HG02943 (cell line): ENCODE measurements around the gene ICAM4.

Experiments used
- ATAC-seq: cut with Tn5 transposase; IDR thresholded peaks from one replicate; pipeline ENCODE4 v1.9.1; 2021; ENCODE audit warnings: mild to moderate bottlenecking, low read depth, moderate library complexity; ENCODE audit not compliant: unreplicated experiment

Gene ICAM4

GRCh38 chr19:10289836-10290356 is 3.1 kb downstream of the ICAM4 start, which contains the start of gene ICAM5:
Gene ICAM5 (plus strand): TSS chr19:10289952. CDS start chr19:10290044, 92 bp downstream.
- ATAC-seq: no peak

GRCh38 chr19:10290357-10290875 is 3.7 kb downstream of the ICAM4 start:
- no peak for ATAC-seq

- no peak for ATAC-seq
These were observed 4.3 kb downstream of the ICAM4 start for GRCh38 chr19:10290876-10291553.

- no peak for ATAC-seq
These were observed 4.9 kb downstream of the ICAM4 start for GRCh38 chr19:10291554-10292205.

DNA sequence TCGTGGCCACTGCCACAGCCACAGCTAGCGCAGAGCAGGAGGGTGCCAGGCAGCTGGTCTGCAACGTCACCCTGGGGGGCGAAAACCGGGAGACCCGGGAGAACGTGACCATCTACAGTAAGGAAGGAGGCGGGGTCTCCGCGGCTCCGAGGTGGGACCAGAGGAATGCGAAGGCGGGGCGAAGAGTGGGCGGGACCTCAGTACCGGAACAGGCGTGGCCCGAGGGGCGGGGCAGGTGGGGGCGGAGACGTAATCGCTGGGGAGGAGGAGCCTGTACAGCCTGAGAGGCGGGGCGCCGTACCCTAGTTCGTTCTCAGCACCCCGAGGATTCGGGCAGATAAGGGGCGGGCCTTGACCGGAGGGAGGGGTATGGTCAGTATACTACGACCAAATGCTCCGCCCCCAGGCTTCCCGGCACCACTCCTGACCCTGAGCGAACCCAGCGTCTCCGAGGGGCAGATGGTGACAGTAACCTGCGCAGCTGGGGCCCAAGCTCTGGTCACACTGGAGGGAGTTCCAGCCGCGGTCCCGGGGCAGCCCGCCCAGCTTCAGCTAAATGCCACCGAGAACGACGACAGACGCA is 5.5 kb downstream of the ICAM4 start:
- peak; percentile 43 for ATAC-seq

DNA sequence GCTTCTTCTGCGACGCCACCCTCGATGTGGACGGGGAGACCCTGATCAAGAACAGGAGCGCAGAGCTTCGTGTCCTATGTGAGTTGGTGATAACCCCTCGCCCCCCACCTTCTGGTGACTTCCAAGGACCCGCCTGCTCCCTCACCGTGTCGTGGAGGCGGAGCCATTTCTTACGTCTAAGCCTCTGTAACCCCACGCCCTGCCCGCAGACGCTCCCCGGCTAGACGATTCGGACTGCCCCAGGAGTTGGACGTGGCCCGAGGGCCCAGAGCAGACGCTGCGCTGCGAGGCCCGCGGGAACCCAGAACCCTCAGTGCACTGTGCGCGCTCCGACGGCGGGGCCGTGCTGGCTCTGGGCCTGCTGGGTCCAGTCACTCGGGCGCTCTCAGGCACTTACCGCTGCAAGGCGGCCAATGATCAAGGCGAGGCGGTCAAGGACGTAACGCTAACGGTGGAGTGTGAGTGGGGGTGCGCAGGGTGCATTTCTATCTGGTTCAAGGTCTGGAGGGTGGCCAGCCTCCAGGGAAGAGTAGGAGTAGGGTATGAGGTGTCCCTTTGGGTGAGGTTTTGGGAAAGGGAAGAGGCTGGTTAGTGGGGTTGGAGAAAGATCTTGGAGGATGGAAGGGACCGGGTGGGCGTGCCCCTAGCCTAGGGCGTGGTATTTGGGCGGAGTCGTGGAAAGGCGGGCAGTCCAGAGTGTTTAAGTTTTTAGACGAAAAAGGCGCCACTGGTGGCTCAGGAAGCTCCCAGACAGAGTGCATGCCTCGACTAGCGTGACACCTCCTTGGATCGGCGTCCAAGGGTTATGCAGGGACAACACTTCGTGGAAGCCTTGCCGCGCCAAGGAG is 6.3 kb downstream of the ICAM4 start:
- ATAC-seq: no peak

DNA sequence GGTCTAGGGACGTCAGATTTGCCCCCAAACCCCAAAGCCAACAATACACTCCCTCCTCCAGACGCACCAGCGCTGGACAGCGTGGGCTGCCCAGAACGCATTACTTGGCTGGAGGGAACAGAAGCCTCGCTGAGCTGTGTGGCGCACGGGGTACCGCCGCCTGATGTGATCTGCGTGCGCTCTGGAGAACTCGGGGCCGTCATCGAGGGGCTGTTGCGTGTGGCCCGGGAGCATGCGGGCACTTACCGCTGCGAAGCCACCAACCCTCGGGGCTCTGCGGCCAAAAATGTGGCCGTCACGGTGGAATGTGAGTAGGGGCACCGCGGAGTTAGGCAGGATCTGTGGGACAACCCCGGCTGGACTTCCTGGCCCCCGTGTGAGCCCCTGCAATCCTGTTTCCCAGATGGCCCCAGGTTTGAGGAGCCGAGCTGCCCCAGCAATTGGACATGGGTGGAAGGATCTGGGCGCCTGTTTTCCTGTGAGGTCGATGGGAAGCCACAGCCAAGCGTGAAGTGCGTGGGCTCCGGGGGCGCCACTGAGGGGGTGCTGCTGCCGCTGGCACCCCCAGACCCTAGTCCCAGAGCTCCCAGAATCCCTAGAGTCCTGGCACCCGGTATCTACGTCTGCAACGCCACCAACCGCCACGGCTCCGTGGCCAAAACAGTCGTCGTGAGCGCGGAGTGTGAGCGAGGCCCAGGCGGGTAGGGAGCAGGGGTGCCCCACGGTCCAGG is 7.0 kb downstream of the ICAM4 start:
- ATAC-seq: no peak

- no peak for ATAC-seq
These were observed 7.6 kb downstream of the ICAM4 start for GRCh38 chr19:10294368-10294697.

GRCh38 chr19:10295305-10295846 is 8.6 kb downstream of the ICAM4 start:
- no peak for ATAC-seq

- ATAC-seq: no peak
These were observed 9.3 kb downstream of the ICAM4 start for GRCh38 chr19:10295847-10296591.

DNA sequence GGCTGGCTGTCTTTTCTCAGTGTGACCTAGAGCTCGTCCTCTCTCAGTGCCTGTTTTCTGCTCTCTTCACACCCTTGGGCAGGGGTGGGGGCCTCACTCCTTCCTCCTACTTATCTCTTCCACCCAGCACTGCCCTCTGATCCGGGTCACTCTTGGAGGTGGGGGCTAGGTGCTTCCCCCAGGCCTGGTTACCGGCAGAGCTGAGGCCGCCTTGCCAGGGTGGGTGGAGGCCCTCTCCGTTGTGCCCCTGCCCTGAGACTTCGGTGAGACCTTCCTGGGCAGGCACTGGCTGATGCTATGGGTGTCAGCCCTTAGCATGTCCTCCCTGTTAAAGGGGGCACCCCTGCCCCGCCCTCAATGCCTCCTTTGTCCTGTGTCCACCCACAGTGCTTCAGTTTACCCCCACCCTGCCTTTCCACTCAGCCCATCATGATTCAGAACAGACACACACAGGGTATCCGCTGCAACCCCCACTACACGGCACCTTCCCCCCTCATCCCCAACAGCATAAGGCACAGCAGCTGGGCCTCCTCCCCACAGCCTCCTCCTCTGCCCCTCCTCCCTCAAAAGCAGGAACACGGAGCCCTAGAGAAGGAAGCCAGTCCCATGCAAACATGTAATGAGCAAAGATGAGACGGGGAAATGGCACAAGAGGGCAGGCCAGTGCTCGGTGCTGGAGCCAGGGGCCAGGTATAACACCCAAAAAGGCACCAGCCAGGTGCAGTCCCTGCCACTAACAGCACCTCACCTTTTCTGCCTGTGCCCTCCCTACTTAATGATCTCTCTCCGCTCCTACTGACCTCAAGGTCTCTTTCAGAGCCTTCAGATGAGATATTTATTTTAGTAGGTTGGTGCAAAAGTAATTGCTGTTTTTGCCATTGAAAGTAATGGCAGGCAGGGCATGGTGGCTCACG is 13.0 kb downstream of the ICAM4 start:
- ATAC-seq: no peak

DNA sequence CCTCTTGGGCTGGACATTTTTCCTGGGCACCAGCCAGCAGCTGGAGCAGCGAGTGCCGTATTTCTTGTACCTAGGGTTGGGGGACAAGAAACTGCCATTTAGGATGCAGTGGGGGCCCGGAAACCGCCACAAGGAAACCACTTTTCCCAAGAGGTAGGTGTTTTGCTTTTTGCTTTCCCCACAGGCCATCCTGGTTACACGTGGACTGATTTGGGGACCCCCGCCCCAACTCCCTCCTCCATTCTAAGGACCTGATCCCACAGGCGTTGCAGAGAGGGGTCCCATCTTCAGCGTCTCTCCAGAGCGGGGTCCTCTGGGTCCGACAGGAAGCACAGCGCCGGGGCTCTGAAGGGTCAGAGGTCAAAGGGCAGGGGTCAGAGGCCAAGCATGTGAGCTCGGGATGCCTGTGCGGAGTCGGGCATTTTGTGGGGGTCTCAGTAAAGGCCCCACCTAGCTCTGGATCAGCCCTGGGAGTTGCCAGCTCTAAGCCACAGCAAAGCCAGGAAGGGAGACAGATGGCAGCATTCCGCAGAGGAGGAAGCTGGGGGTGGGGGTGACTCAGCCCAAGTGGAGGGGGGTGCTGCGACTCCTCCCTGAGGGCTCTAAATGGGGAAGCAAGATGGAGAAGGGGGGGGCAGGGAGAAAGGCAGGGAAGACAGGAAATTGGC is 18.5 kb downstream of the ICAM4 start:
- no peak for ATAC-seq

- ATAC-seq: no peak
These were observed 19.6 kb downstream of the ICAM4 start for GRCh38 chr19:10306327-10306726.

DNA sequence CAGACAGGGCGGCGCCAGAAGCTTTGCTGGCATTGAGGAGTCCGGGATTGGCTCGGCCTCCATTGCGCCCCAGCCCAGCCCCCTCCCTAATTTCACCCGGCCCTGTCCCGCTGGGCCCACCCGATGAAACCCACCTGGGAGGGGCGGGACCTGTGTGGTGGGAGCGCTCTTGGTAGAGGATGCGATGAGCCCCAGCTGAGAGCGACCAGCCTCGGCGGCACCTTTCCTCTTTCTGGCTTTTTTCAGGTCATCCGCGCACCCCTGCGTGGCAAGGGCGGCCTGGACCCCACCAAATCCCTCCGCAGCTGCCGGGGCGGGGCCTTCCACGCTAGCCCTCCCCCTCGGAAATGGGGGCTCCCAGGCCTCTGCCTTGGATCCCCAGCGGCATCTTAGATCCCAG is 22.7 kb downstream of the ICAM4 start, which contains the start of gene ZGLP1:
Gene ZGLP1 (minus strand): TSS at position 393 of the 400 bp plus-strand sequence.
- ATAC-seq: no peak

GRCh38 chr19:10315335-10316214 is 28.8 kb downstream of the ICAM4 start, which contains the start of gene FDX2:
Gene FDX2 (minus strand): TSS chr19:10316015. CDS start chr19:10315996, 19 bp downstream.
- no peak for ATAC-seq
